Measurements from ENCODE around the gene GRN.
A peak's percentile ranks its signal among the peaks of the same experiment; 100 is the strongest.

DNA sequence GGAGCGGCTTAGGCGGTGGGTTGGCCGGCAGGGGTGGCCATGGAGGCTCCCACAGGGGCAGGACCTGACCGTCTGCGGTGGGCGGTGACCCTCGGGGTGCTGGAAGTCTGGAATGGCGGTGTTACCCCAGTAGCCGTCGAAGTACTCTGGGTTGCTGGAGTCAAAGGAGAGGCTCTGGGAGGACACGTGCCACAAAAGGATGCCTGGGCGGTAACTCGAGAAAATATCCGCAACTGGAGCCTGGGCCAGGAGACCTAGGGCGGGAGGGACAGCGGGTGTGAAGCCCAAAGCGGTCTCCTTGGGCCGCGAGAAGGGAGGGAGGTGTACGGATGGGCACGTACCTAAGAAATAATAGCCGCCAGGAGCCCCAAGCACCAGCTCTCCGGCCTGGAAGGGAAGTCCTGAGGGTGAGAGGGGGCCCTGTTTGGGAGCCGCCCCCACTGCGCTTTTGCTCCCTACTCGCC, 39.8 kb downstream of the GRN start:
- TF ChIP-seq ZBTB7A (IDR thresholded peaks at IDR 0.05; ENCODE audit: low read depth) (0 out of 2 replicates have a peak, but pooled peaks have one; percentile 15), CEBPB (IDR thresholded peaks at IDR 0.05) (no peak), RAD21 (IDR thresholded peaks at IDR 0.05; ENCODE audit: low read depth) (no peak), EP300 (IDR thresholded peaks at IDR 0.05; ENCODE audit: borderline replicate concordance) (no peak), YY1 (IDR thresholded peaks at IDR 0.05; ENCODE audit: low read depth) (no peak)
